GM12892 (cell line): ENCODE data around the gene BRI3BP.

Source experiments
- POLR2A ChIP-seq: IDR thresholded peaks from 2 replicates; pipeline ENCODE4 v1.6.1; 2011; ENCODE audit warnings: low read depth, low read length, control low read depth
- POLR2AphosphoS5 ChIP-seq: IDR thresholded peaks from 2 replicates; pipeline ENCODE4 v1.6.1; 2011; ENCODE audit warnings: low read depth, low read length, control low read depth
- TAF1 ChIP-seq: IDR thresholded peaks from 2 replicates; pipeline ENCODE4 v1.6.1; 2011; ENCODE audit warnings: low read depth, mild to moderate bottlenecking, control low read depth, low read length, borderline replicate concordance

DNA sequence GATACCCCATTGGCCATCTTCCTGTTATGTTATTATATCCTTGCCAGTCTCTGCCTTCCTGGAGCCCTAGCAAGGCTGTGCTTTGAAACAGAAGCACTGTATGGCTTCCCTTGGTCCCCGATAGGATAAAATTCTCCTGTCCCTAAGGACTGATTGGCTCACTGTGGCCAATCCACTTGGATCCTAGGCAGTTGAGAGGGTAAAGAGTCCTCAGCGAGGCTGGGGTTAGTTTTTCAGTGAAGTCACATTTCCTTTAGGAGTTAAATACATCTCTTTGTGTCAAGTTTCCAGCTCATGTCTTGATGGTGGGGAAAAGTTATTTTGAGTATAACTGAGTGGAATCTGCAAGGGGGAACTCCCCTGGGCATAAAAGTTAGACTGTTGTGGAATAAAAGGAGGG lies 79.1 kb downstream of the BRI3BP start:
- TF ChIP-seq POLR2A (no peak), POLR2AphosphoS5 (no peak), TAF1 (no peak)
